A549 (cell line): ENCODE measurements around the gene UBAC2.

Experiments used
- CEBPB ChIP-seq, 2 experiments: fragments of >200 bp in 1 of 2; sonication (Bioruptor Twin) in 1 of 2; formaldehyde crosslinking in 1 of 2; IDR thresholded peaks; 2 replicates each; pipeline ENCODE4 v1.6.1; 2012 to 2016
- CTCF ChIP-seq: fragments of >200 bp; sonication (Bioruptor Twin); formaldehyde crosslinking; IDR thresholded peaks from 3 replicates; pipeline ENCODE4 v1.5.1; 2016
- ELK1 ChIP-seq: fragments of 150-350 bp; IDR thresholded peaks from 2 replicates; pipeline ENCODE4 v1.6.1; 2014; ENCODE audit warnings: low read depth, mild to moderate bottlenecking, low read length
- FOSB ChIP-seq: fragments of 250-450 bp; sonication (Bioruptor Pico); IDR thresholded peaks from 2 replicates; pipeline ENCODE4 v1.5.0; 2020; ENCODE audit warnings: mild to moderate bottlenecking, moderate library complexity
- GATA3 ChIP-seq: IDR thresholded peaks from 2 replicates; pipeline ENCODE4 v1.6.1; 2012; ENCODE audit warnings: borderline replicate concordance
- HDAC2 ChIP-seq: fragments of 200-600 bp; sonication (generic); IDR thresholded peaks from 2 replicates; pipeline ENCODE4 v1.6.1; 2016
- JUN ChIP-seq, 2 experiments: fragments of >200 bp; sonication (Bioruptor Twin); formaldehyde crosslinking; IDR thresholded peaks; 2 replicates in 1 of 2; 3 replicates in 1 of 2; pipeline ENCODE4 v1.6.1; 2016 to 2017
- MYC ChIP-seq: IDR thresholded peaks from 2 replicates; pipeline ENCODE4 v1.6.1; 2012; ENCODE audit warnings: mild to moderate bottlenecking, inconsistent platforms, low read length, improper control_type of control experiment, borderline replicate concordance
- NFE2L2 ChIP-seq: fragments of 150-350 bp; conservative IDR thresholded peaks from 2 replicates; pipeline ENCODE4 v1.6.1; 2014; ENCODE audit warnings: low read length
- POLR2A ChIP-seq: IDR thresholded peaks from 2 replicates; pipeline ENCODE4 v1.6.1; 2012; ENCODE audit warnings: mild to moderate bottlenecking, low read length
- REST ChIP-seq: fragments of 200-600 bp; sonication (generic); IDR thresholded peaks from 2 replicates; pipeline ENCODE4 v1.6.1; 2016; ENCODE audit warnings: antibody characterized with exemption, mild to moderate bottlenecking, moderate library complexity
- RFX5 ChIP-seq: fragments of 450-650 bp; IDR thresholded peaks from 2 replicates; pipeline ENCODE4 v1.7.1; 2014; ENCODE audit warnings: antibody characterized with exemption, mild to moderate bottlenecking, moderate library complexity
- ZC3H11A ChIP-seq: fragments of 450-650 bp; IDR thresholded peaks from 2 replicates; pipeline ENCODE4 v1.6.1; 2014; ENCODE audit warnings: antibody characterized with exemption, mild to moderate bottlenecking

- TF ChIP-seq FOSB (CRISPR knock-in tag) (no peak), CTCF (no peak), HDAC2 (no peak), CEBPB (IDR thresholded peaks at IDR 0.05) (no peak), MYC (no peak), NFE2L2 (no peak), REST (no peak), ZC3H11A (no peak), JUN (IDR thresholded peaks at IDR 0.05) (no peak), ELK1 (no peak), GATA3 (no peak), POLR2A (no peak), RFX5 (no peak)
Observed at GRCh38 chr13:99191900-99192399, 8.7 kb upstream of the UBAC2 start.
